HG02884 (cell line): Measurements from ENCODE around the gene CACNA2D2.
"Not testable (repeated sequence)": the region's sequence is repeated elsewhere in the genome, so short reads cannot be mapped to it uniquely, and the experiment has no call there.

Experiments
- ATAC-seq: cut with Tn5 transposase; IDR thresholded peaks from one replicate; pipeline ENCODE4 v1.9.1; 2021; ENCODE audit warnings: mild to moderate bottlenecking, moderate library complexity; ENCODE audit not compliant: unreplicated experiment

CACNA2D2 gene

GRCh38 chr3:50530001-50530970, 26.9 kb upstream of the CACNA2D2 start:
- no peak for ATAC-seq

- ATAC-seq: no peak
These were observed 22.6 kb upstream of the CACNA2D2 start for GRCh38 chr3:50525987-50526386.

GRCh38 chr3:50525191-50525910, 21.9 kb upstream of the CACNA2D2 start:
- no peak for ATAC-seq

GRCh38 chr3:50524746-50525145, 21.3 kb upstream of the CACNA2D2 start:
- no peak for ATAC-seq

- ATAC-seq: no peak
These were observed 19.9 kb upstream of the CACNA2D2 start for GRCh38 chr3:50523279-50523811.

GRCh38 chr3:50521572-50521971, 18.1 kb upstream of the CACNA2D2 start:
- no peak for ATAC-seq

GRCh38 chr3:50520849-50521248, 17.4 kb upstream of the CACNA2D2 start:
- ATAC-seq: no peak

GRCh38 chr3:50519471-50520089, 16.1 kb upstream of the CACNA2D2 start:
- no peak for ATAC-seq

GRCh38 chr3:50518436-50518835, 15.0 kb upstream of the CACNA2D2 start:
- ATAC-seq: no peak

GRCh38 chr3:50517721-50518206, 14.3 kb upstream of the CACNA2D2 start:
- ATAC-seq: no peak

- no peak for ATAC-seq
These were observed 13.0 kb upstream of the CACNA2D2 start for GRCh38 chr3:50516440-50516871.

GRCh38 chr3:50515565-50516439, 12.4 kb upstream of the CACNA2D2 start:
- no peak for ATAC-seq

GRCh38 chr3:50512908-50513307, 9.5 kb upstream of the CACNA2D2 start:
- not testable (repeated sequence) for ATAC-seq

GRCh38 chr3:50512131-50512530, 8.7 kb upstream of the CACNA2D2 start:
- ATAC-seq: no peak

- no peak for ATAC-seq
These were observed 6.9 kb upstream of the CACNA2D2 start for GRCh38 chr3:50510325-50510724.

GRCh38 chr3:50509715-50510114, 6.3 kb upstream of the CACNA2D2 start:
- no peak for ATAC-seq

- no peak for ATAC-seq
These were observed 5.4 kb upstream of the CACNA2D2 start for GRCh38 chr3:50508821-50509220.

- ATAC-seq: no peak
These were observed 2.7 kb upstream of the CACNA2D2 start for GRCh38 chr3:50506169-50506568.

GRCh38 chr3:50504681-50505080, 1.2 kb upstream of the CACNA2D2 start:
- no peak for ATAC-seq
